Osteocyte (in vitro differentiated cells): ENCODE results near the gene LGALS8. TPM values are rescaled to one million over a fixed set of nuclear protein-coding genes. Genes with fewer than 3 reads are reported as not detected.
"Not testable (repeated sequence)": the region's sequence is repeated elsewhere in the genome, so short reads cannot be mapped to it uniquely, and the experiment has no call there.

ENCODE experiments used
- DNase-seq: peaks from one replicate; pipeline ENCODE4 v3.0.0; 2021; ENCODE audit warnings: mixed read lengths; ENCODE audit not compliant: unreplicated experiment; ENCODE audit errors: extremely low spot score
- H3K27ac Mint-ChIP-seq: one replicate; pipeline ENCODE4 v1.8.0; 2021; ENCODE audit warnings: mild to moderate bottlenecking, mixed read lengths; ENCODE audit not compliant: unreplicated experiment
- H3K27me3 Mint-ChIP-seq: one replicate; pipeline ENCODE4 v1.8.0; 2021; ENCODE audit warnings: mixed read lengths; ENCODE audit not compliant: unreplicated experiment
- H3K36me3 Mint-ChIP-seq: one replicate; pipeline ENCODE4 v1.8.0; 2021; ENCODE audit warnings: mixed read lengths; ENCODE audit not compliant: unreplicated experiment
- H3K4me1 Mint-ChIP-seq: one replicate; pipeline ENCODE4 v1.8.0; 2021; ENCODE audit warnings: mixed read lengths; ENCODE audit not compliant: unreplicated experiment
- H3K4me3 Mint-ChIP-seq: one replicate; pipeline ENCODE4 v1.8.0; 2021; ENCODE audit warnings: mild to moderate bottlenecking, moderate library complexity, mixed read lengths; ENCODE audit not compliant: unreplicated experiment
- H3K9me3 Mint-ChIP-seq: one replicate; pipeline ENCODE4 v1.8.0; 2021; ENCODE audit warnings: mixed read lengths; ENCODE audit not compliant: unreplicated experiment
- total RNA-seq: library from RNA; stranded (reverse); gene quantifications from 2 replicates; pipeline ENCODE4 v1.2.1, GENCODE V29; 2021
- TF ChIP-seq, protein P1 (sequence below): fragments of 200-600 bp; sonication (generic); IDR thresholded peaks from 2 replicates; pipeline ENCODE4 v1.5.0; 2021; ENCODE audit warnings: antibody characterized with exemption, mild to moderate bottlenecking, moderate library complexity

Gene LGALS8
- total RNA-seq, 1 donor from 2014 or later = 32.4 TPM

DNA sequence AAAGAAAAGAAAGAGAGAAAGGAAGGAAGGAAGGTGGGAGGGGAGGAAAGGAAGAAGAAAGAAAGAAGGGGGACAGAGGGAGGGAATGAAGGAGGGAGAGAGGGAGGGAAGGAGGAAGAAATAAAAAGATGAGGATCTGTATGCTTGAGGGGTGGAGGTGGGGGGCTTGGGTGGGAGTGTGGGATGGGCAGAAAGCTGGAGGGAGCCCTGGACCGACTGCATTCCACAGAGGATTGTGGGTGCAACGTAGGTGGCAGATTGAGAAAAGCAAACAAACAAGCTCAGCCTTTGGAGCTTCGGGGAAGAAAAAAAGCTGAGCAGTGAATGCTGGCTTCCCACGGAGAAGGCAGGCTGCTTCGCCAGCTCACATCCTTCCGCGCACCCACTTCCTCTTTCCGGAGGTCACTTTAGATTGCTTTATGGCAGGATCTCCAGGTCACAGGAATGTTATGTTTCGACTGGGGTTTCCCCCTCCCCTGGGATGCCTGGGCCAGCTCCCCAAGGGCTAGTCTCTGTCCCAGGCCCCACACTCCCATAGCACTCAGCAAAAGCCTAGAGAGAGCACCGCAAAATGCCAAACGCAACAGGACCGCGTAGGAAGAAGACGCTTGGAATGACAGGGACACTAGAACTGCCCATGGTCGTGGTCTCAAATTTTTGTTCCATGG lies 20.7 kb upstream of the LGALS8 start:
- peaks cover 34% of the 10 kb centered on the region for H3K4me1 Mint-ChIP-seq
- no peaks in the 10 kb centered on the region for H3K36me3 Mint-ChIP-seq
- no peaks in the 10 kb centered on the region for H3K9me3 Mint-ChIP-seq
- DNase-seq = no peak
- H3K27ac Mint-ChIP-seq = peak overlapping the region; percentile 77
- peak overlapping the region; percentile 59 for H3K4me3 Mint-ChIP-seq
- no peaks in the 10 kb centered on the region for H3K27me3 Mint-ChIP-seq
- TF ChIP-seq, protein P1, sequence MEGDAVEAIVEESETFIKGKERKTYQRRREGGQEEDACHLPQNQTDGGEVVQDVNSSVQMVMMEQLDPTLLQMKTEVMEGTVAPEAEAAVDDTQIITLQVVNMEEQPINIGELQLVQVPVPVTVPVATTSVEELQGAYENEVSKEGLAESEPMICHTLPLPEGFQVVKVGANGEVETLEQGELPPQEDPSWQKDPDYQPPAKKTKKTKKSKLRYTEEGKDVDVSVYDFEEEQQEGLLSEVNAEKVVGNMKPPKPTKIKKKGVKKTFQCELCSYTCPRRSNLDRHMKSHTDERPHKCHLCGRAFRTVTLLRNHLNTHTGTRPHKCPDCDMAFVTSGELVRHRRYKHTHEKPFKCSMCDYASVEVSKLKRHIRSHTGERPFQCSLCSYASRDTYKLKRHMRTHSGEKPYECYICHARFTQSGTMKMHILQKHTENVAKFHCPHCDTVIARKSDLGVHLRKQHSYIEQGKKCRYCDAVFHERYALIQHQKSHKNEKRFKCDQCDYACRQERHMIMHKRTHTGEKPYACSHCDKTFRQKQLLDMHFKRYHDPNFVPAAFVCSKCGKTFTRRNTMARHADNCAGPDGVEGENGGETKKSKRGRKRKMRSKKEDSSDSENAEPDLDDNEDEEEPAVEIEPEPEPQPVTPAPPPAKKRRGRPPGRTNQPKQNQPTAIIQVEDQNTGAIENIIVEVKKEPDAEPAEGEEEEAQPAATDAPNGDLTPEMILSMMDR = no peak

DNA sequence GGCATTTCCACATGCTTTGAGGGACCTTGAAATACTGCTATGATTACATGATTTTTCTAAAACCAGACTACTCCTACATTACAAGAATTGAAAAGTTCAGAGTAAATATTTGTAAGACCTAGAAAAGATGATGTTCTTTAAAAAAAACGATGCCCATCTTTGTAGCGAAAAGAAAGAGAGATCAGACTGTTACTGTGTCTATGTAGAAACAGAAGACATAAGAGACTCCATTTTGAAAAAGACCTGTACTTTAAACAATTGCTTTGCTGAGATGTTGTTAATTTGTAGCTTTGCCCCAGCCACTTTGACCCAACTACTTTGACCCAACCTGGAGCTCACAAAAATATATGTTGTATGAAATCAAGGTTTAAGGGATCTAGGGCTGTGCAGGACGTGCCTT lies 19.4 kb upstream of the LGALS8 start:
- not testable (repeated sequence) for H3K9me3 Mint-ChIP-seq, H3K36me3 Mint-ChIP-seq, DNase-seq, H3K27me3 Mint-ChIP-seq, H3K27ac Mint-ChIP-seq, H3K4me3 Mint-ChIP-seq
- H3K4me1 Mint-ChIP-seq = peaks cover 34% of the 10 kb centered on the region

DNA sequence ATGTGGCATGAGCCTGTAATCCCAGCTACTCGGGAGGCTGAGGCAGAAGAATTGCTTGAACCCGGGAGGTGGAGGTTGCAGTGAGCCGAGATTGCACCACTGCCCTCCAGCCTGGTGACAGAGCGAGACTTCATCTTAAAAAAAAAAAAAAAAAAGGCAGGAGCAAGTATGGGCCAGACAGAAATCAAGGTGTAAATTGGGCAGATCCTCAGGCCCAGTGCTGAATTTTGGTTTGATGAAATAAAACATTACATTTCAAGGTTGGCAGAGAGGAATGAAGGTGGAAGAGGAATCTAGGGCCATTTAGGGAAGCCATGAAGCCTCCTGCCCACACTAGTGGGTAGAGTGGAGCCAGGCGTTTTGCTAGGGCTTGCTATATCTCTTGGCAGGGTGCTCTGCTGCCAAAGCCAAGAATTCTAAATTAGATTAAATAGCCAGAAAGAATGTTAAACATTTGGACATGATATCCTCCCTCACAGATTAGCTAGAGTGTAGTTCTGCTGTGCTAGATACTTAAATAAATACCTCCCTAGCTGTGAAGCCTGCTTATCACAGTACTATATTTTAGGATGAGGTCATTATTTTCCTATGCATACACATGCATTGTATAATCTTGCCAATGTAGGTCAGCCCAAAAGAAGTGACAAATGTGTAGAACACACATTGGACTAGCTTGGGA lies 16.6 kb upstream of the LGALS8 start:
- peaks cover 32% of the 10 kb centered on the region for H3K4me1 Mint-ChIP-seq
- peak overlapping the region; percentile 74 for H3K27ac Mint-ChIP-seq
- no peaks in the 10 kb centered on the region for H3K27me3 Mint-ChIP-seq
- no peak overlapping the region for H3K4me3 Mint-ChIP-seq
- TF ChIP-seq, protein P1 = no peak
- H3K9me3 Mint-ChIP-seq = no peaks in the 10 kb centered on the region
- DNase-seq = no peak
- H3K36me3 Mint-ChIP-seq = no peaks in the 10 kb centered on the region

DNA sequence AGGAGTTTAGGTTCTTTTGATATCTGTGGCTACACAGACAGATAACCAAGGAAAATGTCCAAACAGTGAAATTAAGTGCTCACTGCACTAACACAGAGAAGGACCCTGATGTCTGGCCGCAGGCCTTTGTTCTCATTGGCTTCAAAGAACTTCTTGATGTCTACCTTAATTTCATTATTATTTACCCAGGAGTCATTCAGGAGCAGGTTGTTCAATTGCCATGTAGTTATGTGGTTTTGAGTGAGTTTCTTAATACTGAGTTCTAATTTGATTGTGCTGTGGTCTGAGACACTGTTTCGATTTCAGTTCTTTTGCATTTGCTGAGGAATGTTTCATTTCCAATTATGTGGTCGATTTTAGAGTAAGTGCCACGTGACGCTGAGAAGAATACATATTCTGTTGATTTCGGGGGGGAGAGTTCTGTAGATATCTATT lies 15.2 kb upstream of the LGALS8 start:
- Mint-ChIP-seq H3K4me3 (no peak overlapping the region), H3K36me3 (no peaks in the 10 kb centered on the region), H3K27ac (no peak overlapping the region), H3K27me3 (no peaks in the 10 kb centered on the region), H3K4me1 (peaks cover 17% of the 10 kb centered on the region), H3K9me3 (no peaks in the 10 kb centered on the region)
- TF ChIP-seq, protein P1 = no peak
- no peak for DNase-seq

DNA sequence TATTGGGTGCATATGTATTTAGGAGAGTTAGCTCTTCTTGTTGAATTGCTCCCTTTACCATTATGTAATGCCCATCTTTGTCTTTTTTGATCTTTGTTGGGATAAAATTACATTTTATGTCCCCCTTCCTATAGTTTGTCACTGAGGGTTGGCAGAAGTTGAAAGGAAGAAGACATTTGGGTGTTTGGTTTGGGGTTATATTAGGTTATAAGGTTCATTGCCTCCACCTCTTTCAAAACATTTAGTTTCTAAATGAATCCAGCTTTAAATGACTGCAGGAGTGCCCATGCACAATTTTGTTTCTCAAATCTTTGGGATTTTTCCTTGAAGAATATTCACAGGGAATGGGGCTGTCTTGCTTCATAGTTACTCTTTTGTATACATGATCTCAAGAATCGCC lies 14.6 kb upstream of the LGALS8 start:
- Mint-ChIP-seq H3K27ac (no peak overlapping the region), H3K36me3 (no peaks in the 10 kb centered on the region), H3K27me3 (no peaks in the 10 kb centered on the region), H3K4me1 (peaks cover 16% of the 10 kb centered on the region), H3K9me3 (no peaks in the 10 kb centered on the region), H3K4me3 (no peak overlapping the region)
- TF ChIP-seq, protein P1 = no peak
- DNase-seq = no peak
